PC-3 (cell line): ENCODE data around the gene HMOX2. TPM values are rescaled to one million over a fixed set of nuclear protein-coding genes. Genes with fewer than 3 reads are reported as not detected.

ENCODE experiments used
- ATAC-seq: fragments of 200-7000 bp; cut with Tn5 transposase; 2 replicates; pipeline ENCODE4 v1.9.1; 2020; ENCODE audit warnings: mild to moderate bottlenecking, moderate library complexity
- BruUV-seq: library from RNA; stranded (reverse); fragments of 400-500 nt; replicated peaks from 2 replicates; lab custom pipeline; 2021; lab: Mats Ljungman, UMichigan
- CTCF ChIA-PET: fragments of 300-600 bp; sonication (Branson Sonifier 250); formaldehyde crosslinking; loops from one replicate; lab custom pipeline; 2022; ENCODE audit warnings: antibody characterized with exemption; lab: Charles Lee
- POLR2A ChIA-PET: fragments of 300-600 bp; sonication (Branson Sonifier 250); formaldehyde crosslinking; loops from one replicate; lab custom pipeline; 2022; ENCODE audit warnings: antibody characterized with exemption; ENCODE audit not compliant: unreplicated experiment; lab: Charles Lee
- DNase-seq: peaks from one replicate; pipeline ENCODE4 v3.0.0-alpha.2; 2015
- H2AFZ ChIP-seq: fragments of 300-600 bp; sonication (generic); 2 replicates; pipeline ENCODE4 v1.6.0; 2016; ENCODE audit warnings: antibody characterized with exemption, low read length
- H3F3A ChIP-seq: fragments of 300-600 bp; sonication (generic); one replicate; pipeline ENCODE4 v1.6.0; 2017; ENCODE audit warnings: antibody characterized with exemption, low read length, control low read depth, mild to moderate bottlenecking; ENCODE audit not compliant: unreplicated experiment
- H3K27ac ChIP-seq: fragments of 300-600 bp; sonication (generic); 2 replicates; pipeline ENCODE4 v1.5.1; 2016; ENCODE audit warnings: mild to moderate bottlenecking, low read length
- H3K27me3 ChIP-seq: fragments of 300-600 bp; sonication (generic); 2 replicates; pipeline ENCODE4 v1.6.1; 2016; ENCODE audit warnings: low read length, mixed read lengths
- H3K36me3 ChIP-seq: fragments of 300-600 bp; sonication (generic); 2 replicates; pipeline ENCODE4 v1.6.1; 2016; ENCODE audit warnings: low read depth, mixed run types, low read length, mixed read lengths
- H3K4me1 ChIP-seq: fragments of 300-600 bp; sonication (generic); 2 replicates; pipeline ENCODE4 v1.5.1; 2016; ENCODE audit warnings: low read length; ENCODE audit not compliant: insufficient read depth
- H3K4me2 ChIP-seq: fragments of 300-600 bp; sonication (generic); 2 replicates; pipeline ENCODE4 v1.6.0; 2016; ENCODE audit warnings: low read length
- H3K4me3 ChIP-seq: fragments of 300-600 bp; sonication (generic); 2 replicates; pipeline ENCODE4 v1.5.1; 2016; ENCODE audit warnings: mild to moderate bottlenecking, low read length, mixed read lengths
- H3K79me2 ChIP-seq: fragments of 300-600 bp; sonication (generic); 2 replicates; pipeline ENCODE4 v1.6.1; 2017; ENCODE audit warnings: low read length, mixed read lengths
- H3K9ac ChIP-seq: fragments of 300-600 bp; sonication (generic); 2 replicates; pipeline ENCODE4 v1.6.0; 2016; ENCODE audit warnings: mild to moderate bottlenecking, low read length
- H3K9me2 ChIP-seq: fragments of 300-600 bp; sonication (generic); replicated peaks from 2 replicates; pipeline ENCODE4 v1.6.1; 2016; ENCODE audit warnings: mixed run types, low read length, mixed read lengths
- H3K9me3 ChIP-seq: fragments of 300-600 bp; sonication (generic); 2 replicates; pipeline ENCODE4 v1.6.1; 2016; ENCODE audit warnings: low read length, mixed read lengths
- H4K20me1 ChIP-seq: fragments of 300-600 bp; sonication (generic); 2 replicates; pipeline ENCODE4 v1.6.1; 2016; ENCODE audit warnings: low read length, mixed read lengths
- EZH2 ChIP-seq: fragments of 300-600 bp; sonication (generic); IDR thresholded peaks from one replicate; pipeline ENCODE4 v1.6.1; 2017; ENCODE audit warnings: antibody characterized with exemption, mild to moderate bottlenecking, low read length; ENCODE audit not compliant: unreplicated experiment
- EZH2phosphoT487 ChIP-seq: fragments of 300-600 bp; sonication (generic); IDR thresholded peaks from 2 replicates; pipeline ENCODE4 v1.6.1; 2018; ENCODE audit warnings: mild to moderate bottlenecking, antibody characterized with exemption, low read length, borderline replicate concordance
- intact Hi-C: fragments of 100-400 bp; cut with micrococcal nuclease; formaldehyde crosslinking; loops from 2 replicates; pipeline ENCODE4 v1.9.0; 2023
- total RNA-seq: library from RNA; depleted of rRNA; stranded (reverse); fragments of >200 nt; gene quantifications from 2 replicates; pipeline ENCODE4 v1.2.3, GENCODE V29; 2014
- TF ChIP-seq, protein P1 (sequence below): fragments of 300-600 bp; sonication (generic); conservative IDR thresholded peaks from 2 replicates; pipeline ENCODE4 v1.5.1; 2017; ENCODE audit warnings: antibody characterized with exemption, low read depth, mild to moderate bottlenecking, low read length

The HMOX2 gene
- total RNA-seq, 1 experiment from 2014 or later = 86.9 TPM

DNA sequence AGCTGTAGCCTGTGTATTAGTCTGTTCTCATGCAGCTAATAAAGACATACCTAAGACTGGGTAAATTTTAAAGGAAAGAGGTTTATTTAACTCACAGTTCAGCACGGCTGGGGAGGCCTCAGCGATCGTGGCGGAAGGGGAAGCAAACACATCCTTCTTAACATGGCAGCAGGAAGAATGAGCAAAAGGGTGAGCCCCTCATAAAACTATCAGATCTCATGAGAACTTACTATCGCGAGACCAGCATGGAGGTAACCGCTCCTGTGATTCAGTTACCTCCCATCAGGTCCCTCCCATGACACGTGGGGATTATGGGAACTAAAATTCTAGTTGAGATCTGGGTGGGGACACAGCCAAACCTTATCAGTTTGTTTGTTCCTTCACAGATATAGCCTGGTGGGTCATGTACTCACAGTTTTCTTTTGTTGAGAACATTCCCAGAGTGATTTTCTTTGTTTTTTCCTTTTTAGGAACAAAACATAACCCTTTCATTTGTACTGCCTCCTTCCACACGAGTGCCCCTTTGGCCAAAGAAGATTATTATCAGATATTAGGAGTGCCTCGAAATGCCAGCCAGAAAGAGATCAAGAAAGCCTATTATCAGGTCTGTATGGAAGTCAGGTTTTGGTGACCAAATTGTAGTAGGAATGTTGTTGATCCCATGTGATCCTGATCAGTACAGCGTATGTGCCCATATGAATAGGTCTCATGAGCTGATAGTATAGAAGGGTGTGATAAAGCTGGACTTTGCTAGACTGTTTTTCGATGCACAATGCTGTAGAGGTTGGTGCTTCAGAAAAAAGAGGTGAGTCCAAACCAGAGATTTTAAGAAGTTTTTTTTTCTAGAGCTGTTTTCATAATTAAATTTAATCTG, 42.0 kb upstream of the HMOX2 start:
- CTCF ChIA-PET = no interaction called here
- no TSS peak for BruUV-seq
- Histone ChIP-seq H3K79me2 (peaks cover 50% of the 10 kb centered on the region), H3F3A (no peaks in the 10 kb centered on the region), H3K4me1 (0 out of 2 replicates have a peak, but pooled peaks cover 2% of the 10 kb centered on the region), H3K27me3 (no peaks in the 10 kb centered on the region), H3K9me2 (no peaks in the 10 kb centered on the region), H3K36me3 (peaks cover 39% of the 10 kb centered on the region), H3K4me2 (no peak overlapping the region), H3K27ac (no peak overlapping the region), H3K9me3 (no peaks in the 10 kb centered on the region), H3K4me3 (no peak overlapping the region), H2AFZ (no peak overlapping the region), H3K9ac (no peak overlapping the region), H4K20me1 (no peaks in the 10 kb centered on the region)
- intact Hi-C loops = no loop called here
- TF ChIP-seq EZH2 = no peak
- TF ChIP-seq, protein P1, sequence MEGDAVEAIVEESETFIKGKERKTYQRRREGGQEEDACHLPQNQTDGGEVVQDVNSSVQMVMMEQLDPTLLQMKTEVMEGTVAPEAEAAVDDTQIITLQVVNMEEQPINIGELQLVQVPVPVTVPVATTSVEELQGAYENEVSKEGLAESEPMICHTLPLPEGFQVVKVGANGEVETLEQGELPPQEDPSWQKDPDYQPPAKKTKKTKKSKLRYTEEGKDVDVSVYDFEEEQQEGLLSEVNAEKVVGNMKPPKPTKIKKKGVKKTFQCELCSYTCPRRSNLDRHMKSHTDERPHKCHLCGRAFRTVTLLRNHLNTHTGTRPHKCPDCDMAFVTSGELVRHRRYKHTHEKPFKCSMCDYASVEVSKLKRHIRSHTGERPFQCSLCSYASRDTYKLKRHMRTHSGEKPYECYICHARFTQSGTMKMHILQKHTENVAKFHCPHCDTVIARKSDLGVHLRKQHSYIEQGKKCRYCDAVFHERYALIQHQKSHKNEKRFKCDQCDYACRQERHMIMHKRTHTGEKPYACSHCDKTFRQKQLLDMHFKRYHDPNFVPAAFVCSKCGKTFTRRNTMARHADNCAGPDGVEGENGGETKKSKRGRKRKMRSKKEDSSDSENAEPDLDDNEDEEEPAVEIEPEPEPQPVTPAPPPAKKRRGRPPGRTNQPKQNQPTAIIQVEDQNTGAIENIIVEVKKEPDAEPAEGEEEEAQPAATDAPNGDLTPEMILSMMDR = no peak
- DNase-seq (no peak), ATAC-seq (no peak)
- POLR2A ChIA-PET = no interaction called here

DNA sequence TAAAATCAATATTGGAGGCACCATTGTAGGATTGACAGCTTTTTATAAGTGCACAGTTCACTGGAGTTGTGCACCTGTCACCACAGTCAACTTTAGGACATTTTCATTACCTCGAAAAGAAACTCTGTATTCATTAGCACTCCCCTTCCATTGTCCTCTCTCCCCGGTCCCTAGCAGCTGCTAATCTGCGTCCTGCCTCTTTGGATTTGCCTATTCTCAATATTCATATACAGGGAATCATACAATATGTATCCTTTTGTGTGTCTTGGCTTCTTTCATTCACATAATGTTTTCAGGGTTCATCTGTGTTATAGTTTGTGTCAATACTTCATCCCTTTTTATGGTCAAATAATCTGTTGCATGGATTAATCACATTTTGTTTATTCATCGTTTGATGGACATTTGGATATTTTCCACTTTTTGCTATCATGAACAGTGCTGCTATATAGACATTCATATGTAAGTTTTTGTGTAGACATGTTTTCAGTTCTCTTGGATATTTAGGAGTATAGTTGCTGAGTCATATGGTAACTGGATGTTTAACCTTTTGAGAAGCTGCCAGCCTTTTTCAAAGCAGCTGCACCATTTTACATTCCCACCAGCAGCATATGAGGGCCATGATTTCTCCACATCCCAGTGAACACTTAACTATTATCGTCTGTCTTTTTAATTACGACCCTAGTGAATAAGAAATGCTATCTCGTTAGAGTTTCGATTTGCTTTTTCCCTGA, 40.7 kb upstream of the HMOX2 start:
- ChIA-PET CTCF (no interaction called here), POLR2A (no interaction called here)
- TF ChIP-seq EZH2phosphoT487 (no peak), EZH2 (no peak)
- TF ChIP-seq, protein P1 = no peak
- H3F3A ChIP-seq = no peaks in the 10 kb centered on the region
- DNase-seq (no peak), ATAC-seq (no peak)
- H3K9ac ChIP-seq = no peak overlapping the region
- no peak overlapping the region for H3K4me3 ChIP-seq
- H3K27me3 ChIP-seq = no peaks in the 10 kb centered on the region
- H4K20me1 ChIP-seq = no peaks in the 10 kb centered on the region
- H3K36me3 ChIP-seq = peaks cover 40% of the 10 kb centered on the region
- intact Hi-C loops = no loop called here
- no peaks in the 10 kb centered on the region for H3K4me1 ChIP-seq
- H3K79me2 ChIP-seq = peaks cover 37% of the 10 kb centered on the region
- H3K27ac ChIP-seq = no peak overlapping the region
- no peaks in the 10 kb centered on the region for H3K9me3 ChIP-seq
- no peak overlapping the region for H3K4me2 ChIP-seq
- H2AFZ ChIP-seq = no peak overlapping the region
- H3K9me2 ChIP-seq = no peaks in the 10 kb centered on the region
- BruUV-seq = no TSS peak
